HepG2 (cell line): ENCODE measurements around the gene DAZL. TPM values are rescaled to one million over a fixed set of nuclear protein-coding genes. Genes with fewer than 3 reads are reported as not detected.

Experiments used
- ATAC-seq: fragments of 200-7000 bp; cut with Tn5 transposase; 3 replicates; pipeline ENCODE4 v1.9.1; 2020; ENCODE audit warnings: mild to moderate bottlenecking, moderate library complexity
- BruUV-seq: library from RNA; stranded (reverse); fragments of 400-500 nt; replicated peaks from 2 replicates; lab custom pipeline; 2021; lab: Mats Ljungman, UMichigan
- CTCF ChIA-PET: fragments of 300-600 bp; formaldehyde crosslinking; extraction: SDS; loops from one replicate; lab custom pipeline; 2021; ENCODE audit warnings: low total read pairs, inconsistent platforms, low intra/inter-chr PET ratio; lab: Yijun Ruan, JAX
- POLR2A ChIA-PET: fragments of 350-600 bp; sonication (Branson Sonifier 250); formaldehyde crosslinking; loops from one replicate; lab custom pipeline; 2020; ENCODE audit warnings: antibody characterized with exemption, inconsistent platforms; lab: Yijun Ruan, JAX
- DNase-seq: peaks from one replicate; pipeline ENCODE4 v3.0.0-alpha.2; 2015; ENCODE audit warnings: low spot score
- FAIRE-seq: peaks from 3 replicates; lab custom pipeline; 2011; peaks lifted over from hg19 to GRCh38; lab: Jason Lieb, UNC
- H2AFZ ChIP-seq: one replicate; pipeline ENCODE4 v1.6.1; 2011; ENCODE audit warnings: low read length, inconsistent platforms
- H3K27ac ChIP-seq: fragments of 300-600 bp; 3 replicates; pipeline ENCODE4 v1.8.0; 2011; ENCODE audit warnings: mixed run types, mild to moderate bottlenecking, mixed read lengths, low read length, inconsistent platforms; ENCODE audit not compliant: insufficient read depth; ENCODE audit errors: extremely low read length
- H3K27me3 ChIP-seq, 2 experiments: fragments of 200-600 bp in 1 of 2; 2 replicates in 1 of 2; 3 replicates in 1 of 2; pipeline versions ENCODE4 v1.6.0 to v1.8.0; 2011; ENCODE audit warnings: low read length in 2 of 2, mild to moderate bottlenecking in 2 of 2, moderate library complexity in 2 of 2, inconsistent platforms in 1 of 2; ENCODE audit not compliant: insufficient read depth in 2 of 2, control insufficient read depth in 1 of 2
- H3K36me3 ChIP-seq, 2 experiments: fragments of 200-600 bp in 1 of 2; replicated peaks in 1 of 2; 2 replicates in 1 of 2; 3 replicates in 1 of 2; pipeline versions ENCODE4 v1.5.1 to v1.8.0; 2011; ENCODE audit warnings: low read length in 2 of 2, inconsistent platforms in 1 of 2; ENCODE audit not compliant: insufficient read depth in 2 of 2, control insufficient read depth in 1 of 2
- H3K4me1 ChIP-seq: 2 replicates; pipeline ENCODE4 v1.5.1; 2012; ENCODE audit warnings: low read length, inconsistent platforms; ENCODE audit not compliant: insufficient read depth
- H3K4me2 ChIP-seq: 2 replicates; pipeline ENCODE4 v1.6.0; 2011; ENCODE audit warnings: low read depth, low read length, inconsistent platforms
- H3K4me3 ChIP-seq, 3 experiments: fragments of 200-600 bp in 1 of 3; sonication (generic), shearing (Covaris generic) in 1 of 3; replicated peaks in 1 of 3; 2 replicates each; pipeline ENCODE4 v1.5.1; 2011 to 2016; ENCODE audit warnings: low read length in 3 of 3, inconsistent platforms in 2 of 3, low read depth in 2 of 3, mild to moderate bottlenecking in 2 of 3, control low read depth in 1 of 3, mixed read lengths in 1 of 3; ENCODE audit not compliant: insufficient read depth in 1 of 3
- H3K79me2 ChIP-seq: one replicate; pipeline ENCODE4 v1.6.1; 2011; ENCODE audit warnings: low read length, inconsistent platforms; ENCODE audit not compliant: insufficient read depth
- H3K9ac ChIP-seq: 2 replicates; pipeline ENCODE4 v1.6.0; 2011; ENCODE audit warnings: mild to moderate bottlenecking, low read depth, low read length, inconsistent platforms; ENCODE audit not compliant: insufficient read depth
- H3K9me3 ChIP-seq: 2 replicates; pipeline ENCODE4 v1.5.1; 2012; ENCODE audit warnings: mild to moderate bottlenecking, low read length
- H4K20me1 ChIP-seq: 2 replicates; pipeline ENCODE4 v1.6.0; 2011; ENCODE audit warnings: inconsistent platforms, mild to moderate bottlenecking, low read length, moderate library complexity; ENCODE audit not compliant: insufficient read depth
- EZH2 ChIP-seq: conservative IDR thresholded peaks from 2 replicates; pipeline ENCODE4 v1.6.1; 2012; ENCODE audit warnings: mild to moderate bottlenecking, low read depth, low read length, moderate library complexity
- FUBP1 ChIP-seq: sonication (generic); formaldehyde crosslinking; IDR thresholded peaks from 2 replicates; pipeline ENCODE4 v1.5.1; 2020; ENCODE audit warnings: missing genetic modification reagents, mild to moderate bottlenecking, borderline replicate concordance
- NCOA5 ChIP-seq: sonication (generic); formaldehyde crosslinking; IDR thresholded peaks from 2 replicates; pipeline ENCODE4 v1.4.0; 2020; ENCODE audit warnings: missing genetic modification reagents
- RBAK ChIP-seq: sonication (generic); formaldehyde crosslinking; IDR thresholded peaks from 2 replicates; pipeline ENCODE4 v1.5.1; 2020; ENCODE audit warnings: mild to moderate bottlenecking, missing genetic modification reagents
- ZBTB46 ChIP-seq: sonication (generic); formaldehyde crosslinking; IDR thresholded peaks from 2 replicates; pipeline ENCODE4 v1.4.0; 2020; ENCODE audit warnings: mild to moderate bottlenecking, missing genetic modification reagents, borderline replicate concordance
- ZNF749 ChIP-seq: sonication (generic); formaldehyde crosslinking; IDR thresholded peaks from 2 replicates; pipeline ENCODE4 v1.8.0; 2022; ENCODE audit warnings: mild to moderate bottlenecking, missing genetic modification reagents, moderate library complexity, borderline replicate concordance
- WGBS: methylation state at CpG from one replicate; pipeline ENCODE4 v1.1.6; 2017; ENCODE audit warnings: low lambda C conversion rate; 5-methylcytosine and 5-hydroxymethylcytosine counted together
- in situ Hi-C: cut with HindIII; loops from 2 replicates; pipeline ENCODE4 v1.10.0; 2017; ENCODE audit warnings: low pct_unique_long_range_greater_than_20kb; ENCODE audit not compliant: extremely low pct_ligation_motif_present
- intact Hi-C: fragments of 100-400 bp; cut with micrococcal nuclease; formaldehyde crosslinking; loops from one replicate; pipeline ENCODE4 v1.10.0; 2022; ENCODE audit not compliant: unreplicated experiment
- polyA plus RNA-seq, 8 experiments: library from polyadenylated mRNA; depleted of rRNA in 3 of 8; stranded (reverse) in 7 of 8; unstranded in 1 of 8; fragments of >200 nt; fragmentation: Illumina TruSeq in 4 of 8; extraction: Trizol in 4 of 8; gene quantifications; 2 replicates each; pipeline versions ENCODE4 v1.2.1 to v1.2.3, GENCODE V29; 2011 to 2016; ENCODE audit warnings: low read depth in 4 of 8, missing spikeins in 1 of 8, mixed read lengths in 1 of 8; ENCODE audit not compliant: insufficient read depth in 1 of 8
- total RNA-seq, 5 experiments: library from RNA; depleted of rRNA; stranded (reverse); fragments of >200 nt; fragmentation: Illumina TruSeq; extraction: Trizol; gene quantifications; 2 replicates each; pipeline ENCODE4 v1.2.3, GENCODE V29; 2016; ENCODE audit warnings: low read depth in 1 of 5
- TF ChIP-seq, protein P1 (sequence below): conservative IDR thresholded peaks from 2 replicates; pipeline ENCODE4 v1.6.1; 2018; ENCODE audit warnings: missing genetic modification reagents
- TF ChIP-seq, protein P2 (sequence below), 2 experiments: IDR thresholded peaks; 2 replicates each; pipeline ENCODE4 v1.6.1; 2011 to 2012; ENCODE audit warnings: low read length in 2 of 2, borderline replicate concordance in 1 of 2, low read depth in 1 of 2, mild to moderate bottlenecking in 1 of 2, moderate library complexity in 1 of 2
- TF ChIP-seq, protein P3 (sequence below): sonication (generic); IDR thresholded peaks from 2 replicates; pipeline ENCODE4 v1.6.1; 2016; ENCODE audit warnings: low read depth, borderline replicate concordance

DAZL gene
- total and polyA plus RNA-seq, 2 of the 13 experiments (the other 11 are each of a cell fraction or from before 2014, with no cell fraction given): not detected

GRCh38 chr3:16616083-16616482 lies 10.9 kb upstream of the DAZL start (continued):
- TF ChIP-seq, protein P1, sequence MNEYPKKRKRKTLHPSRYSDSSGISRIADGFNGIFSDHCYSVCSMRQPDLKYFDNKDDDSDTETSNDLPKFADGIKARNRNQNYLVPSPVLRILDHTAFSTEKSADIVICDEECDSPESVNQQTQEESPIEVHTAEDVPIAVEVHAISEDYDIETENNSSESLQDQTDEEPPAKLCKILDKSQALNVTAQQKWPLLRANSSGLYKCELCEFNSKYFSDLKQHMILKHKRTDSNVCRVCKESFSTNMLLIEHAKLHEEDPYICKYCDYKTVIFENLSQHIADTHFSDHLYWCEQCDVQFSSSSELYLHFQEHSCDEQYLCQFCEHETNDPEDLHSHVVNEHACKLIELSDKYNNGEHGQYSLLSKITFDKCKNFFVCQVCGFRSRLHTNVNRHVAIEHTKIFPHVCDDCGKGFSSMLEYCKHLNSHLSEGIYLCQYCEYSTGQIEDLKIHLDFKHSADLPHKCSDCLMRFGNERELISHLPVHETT (CRISPR knock-in tag): no peak
- TF ChIP-seq, all 625 proteins: peak for 0

DNA sequence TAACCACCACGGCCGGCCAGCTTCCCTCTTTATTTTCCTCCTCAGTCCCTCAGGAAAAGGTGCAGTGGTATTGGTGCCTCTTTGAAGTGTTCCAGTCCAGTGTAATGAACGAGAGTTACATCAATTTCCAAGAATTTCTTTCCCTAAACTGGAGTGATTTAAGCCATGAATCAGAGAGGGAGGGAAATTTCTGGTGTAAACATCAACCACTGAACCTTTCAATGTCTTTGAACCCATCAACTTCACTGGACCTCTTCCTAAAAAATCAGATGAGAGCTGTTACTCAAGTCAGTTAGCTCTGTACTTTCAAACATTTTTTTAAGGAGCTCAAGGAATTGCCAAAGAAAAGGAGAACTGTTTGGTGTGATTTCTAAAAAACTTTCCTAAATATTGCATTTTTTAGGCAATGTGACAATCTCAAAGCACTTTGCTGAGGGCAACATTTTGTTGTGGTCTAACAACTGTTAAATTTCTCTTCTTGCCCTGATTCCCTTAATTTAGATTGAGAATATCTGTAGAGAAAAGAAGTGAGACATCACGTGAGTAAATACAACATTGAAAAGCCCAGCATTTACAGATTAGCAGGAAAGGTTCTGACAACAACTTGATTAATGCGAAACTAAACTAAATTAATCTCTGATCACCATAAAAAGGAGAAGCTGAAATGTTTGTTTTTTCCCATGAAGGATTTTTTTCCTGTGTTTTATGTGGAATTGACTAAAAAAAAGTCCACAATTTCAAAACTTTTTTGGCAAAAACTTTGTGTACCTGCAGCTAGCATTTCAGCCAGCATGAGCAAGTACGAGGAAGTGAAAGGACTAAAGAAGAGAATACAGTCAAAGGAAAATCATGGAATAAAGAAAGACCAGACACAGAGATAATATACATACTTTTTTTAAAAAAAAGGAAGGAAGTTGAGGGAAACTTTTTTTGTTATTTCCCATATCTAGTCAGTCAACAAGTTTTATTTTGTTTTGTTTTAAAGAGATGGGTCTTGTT lies 9.1 kb upstream of the DAZL start:
- POLR2A ChIA-PET: no interaction called here
- H3K27ac ChIP-seq: no peak overlapping the region
- no peak overlapping the region for H3K4me3 ChIP-seq
- no TSS peak for BruUV-seq
- no peak for ATAC-seq
- 1% methylated on average over 6 of the region's 6 CpGs for WGBS
- no peaks in the 10 kb centered on the region for H3K36me3 ChIP-seq
- H3K4me1 ChIP-seq: no peaks in the 10 kb centered on the region
- intact Hi-C loops: no loop called here
- no peak overlapping the region for H3K9ac ChIP-seq
- no peaks in the 10 kb centered on the region for H4K20me1 ChIP-seq
- no peak overlapping the region for H3K4me2 ChIP-seq
- no peak overlapping the region for H2AFZ ChIP-seq
- no peaks in the 10 kb centered on the region for H3K79me2 ChIP-seq
- in situ Hi-C loops: loop anchor here (25.0 kb wide), 1 partner anchor 423 kb away; no protein-coding TSS in a partner anchor
- CTCF ChIA-PET: no interaction called here
- FAIRE-seq: no peak
- H3K9me3 ChIP-seq: no peaks in the 10 kb centered on the region; the same call in 1 of the 2 replicates
- H3K27me3 ChIP-seq: no peaks in the 10 kb centered on the region
- no peak for DNase-seq
- no peak for TF ChIP-seq ZBTB46 (CRISPR knock-in tag)
- TF ChIP-seq, protein P2, sequence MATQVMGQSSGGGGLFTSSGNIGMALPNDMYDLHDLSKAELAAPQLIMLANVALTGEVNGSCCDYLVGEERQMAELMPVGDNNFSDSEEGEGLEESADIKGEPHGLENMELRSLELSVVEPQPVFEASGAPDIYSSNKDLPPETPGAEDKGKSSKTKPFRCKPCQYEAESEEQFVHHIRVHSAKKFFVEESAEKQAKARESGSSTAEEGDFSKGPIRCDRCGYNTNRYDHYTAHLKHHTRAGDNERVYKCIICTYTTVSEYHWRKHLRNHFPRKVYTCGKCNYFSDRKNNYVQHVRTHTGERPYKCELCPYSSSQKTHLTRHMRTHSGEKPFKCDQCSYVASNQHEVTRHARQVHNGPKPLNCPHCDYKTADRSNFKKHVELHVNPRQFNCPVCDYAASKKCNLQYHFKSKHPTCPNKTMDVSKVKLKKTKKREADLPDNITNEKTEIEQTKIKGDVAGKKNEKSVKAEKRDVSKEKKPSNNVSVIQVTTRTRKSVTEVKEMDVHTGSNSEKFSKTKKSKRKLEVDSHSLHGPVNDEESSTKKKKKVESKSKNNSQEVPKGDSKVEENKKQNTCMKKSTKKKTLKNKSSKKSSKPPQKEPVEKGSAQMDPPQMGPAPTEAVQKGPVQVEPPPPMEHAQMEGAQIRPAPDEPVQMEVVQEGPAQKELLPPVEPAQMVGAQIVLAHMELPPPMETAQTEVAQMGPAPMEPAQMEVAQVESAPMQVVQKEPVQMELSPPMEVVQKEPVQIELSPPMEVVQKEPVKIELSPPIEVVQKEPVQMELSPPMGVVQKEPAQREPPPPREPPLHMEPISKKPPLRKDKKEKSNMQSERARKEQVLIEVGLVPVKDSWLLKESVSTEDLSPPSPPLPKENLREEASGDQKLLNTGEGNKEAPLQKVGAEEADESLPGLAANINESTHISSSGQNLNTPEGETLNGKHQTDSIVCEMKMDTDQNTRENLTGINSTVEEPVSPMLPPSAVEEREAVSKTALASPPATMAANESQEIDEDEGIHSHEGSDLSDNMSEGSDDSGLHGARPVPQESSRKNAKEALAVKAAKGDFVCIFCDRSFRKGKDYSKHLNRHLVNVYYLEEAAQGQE (IDR thresholded peaks at IDR 0.05; ENCODE audit: borderline replicate concordance in 1 of 2, low read depth in 1 of 2, low read length in 2 of 2): no peak
- TF ChIP-seq NCOA5 (CRISPR knock-in tag): no peak
- TF ChIP-seq EZH2: no peak
- TF ChIP-seq FUBP1 (CRISPR knock-in tag): no peak
- TF ChIP-seq RBAK (CRISPR knock-in tag): no peak
- TF ChIP-seq, protein P3, sequence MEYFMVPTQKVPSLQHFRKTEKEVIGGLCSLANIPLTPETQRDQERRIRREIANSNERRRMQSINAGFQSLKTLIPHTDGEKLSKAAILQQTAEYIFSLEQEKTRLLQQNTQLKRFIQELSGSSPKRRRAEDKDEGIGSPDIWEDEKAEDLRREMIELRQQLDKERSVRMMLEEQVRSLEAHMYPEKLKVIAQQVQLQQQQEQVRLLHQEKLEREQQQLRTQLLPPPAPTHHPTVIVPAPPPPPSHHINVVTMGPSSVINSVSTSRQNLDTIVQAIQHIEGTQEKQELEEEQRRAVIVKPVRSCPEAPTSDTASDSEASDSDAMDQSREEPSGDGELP: no peak
- no peak for TF ChIP-seq ZNF749 (CRISPR knock-in tag)
